Caco-2 (cell line): ENCODE data around the gene LSM14B. TPM values are rescaled to one million over a fixed set of nuclear protein-coding genes. Genes with fewer than 3 reads are reported as not detected.

Experiments
- BruUV-seq: library from RNA; stranded (reverse); fragments of 400-500 nt; replicated peaks from 2 replicates; lab custom pipeline; 2021; lab: Mats Ljungman, UMichigan
- CTCF ChIA-PET: fragments of 300-600 bp; sonication (Branson Sonifier 250); formaldehyde crosslinking; loops from one replicate; lab custom pipeline; 2022; ENCODE audit warnings: antibody characterized with exemption; lab: Charles Lee
- POLR2A ChIA-PET: fragments of 300-600 bp; sonication (Branson Sonifier 250); formaldehyde crosslinking; loops from one replicate; lab custom pipeline; 2022; ENCODE audit warnings: antibody characterized with exemption; lab: Charles Lee
- DNase-seq, 2 experiments: peaks; one replicate each; pipeline versions ENCODE4 v3.0.0 to v3.0.0-alpha.2; 2020 to 2022
- H3K27me3 ChIP-seq: replicated peaks from 2 replicates; pipeline ENCODE4 v1.6.0; 2011; ENCODE audit warnings: low read length; ENCODE audit not compliant: control insufficient read depth, insufficient read depth
- H3K36me3 ChIP-seq: 2 replicates; pipeline ENCODE4 v1.5.1; 2011; ENCODE audit warnings: low read length; ENCODE audit not compliant: control insufficient read depth, insufficient read depth
- H3K4me1 ChIP-seq: fragments of 250-450 bp; sonication (Bioruptor Pico); 2 replicates; pipeline ENCODE4 v1.5.1; 2020; ENCODE audit warnings: mild to moderate bottlenecking
- H3K4me3 ChIP-seq: 2 replicates; pipeline ENCODE4 v1.5.1; 2011; ENCODE audit warnings: low read depth, mild to moderate bottlenecking, control low read depth, low read length
- H3K9me3 ChIP-seq: fragments of 250-450 bp; sonication (Bioruptor Pico); 2 replicates; pipeline ENCODE4 v1.5.1; 2020; ENCODE audit warnings: mild to moderate bottlenecking, moderate library complexity
- H3K27ac Mint-ChIP-seq: one replicate; pipeline ENCODE4 v1.8.0; 2022; ENCODE audit warnings: mixed read lengths; ENCODE audit not compliant: unreplicated experiment
- H3K27me3 Mint-ChIP-seq: one replicate; pipeline ENCODE4 v1.8.0; 2022; ENCODE audit warnings: mixed read lengths; ENCODE audit not compliant: insufficient read depth, unreplicated experiment
- H3K36me3 Mint-ChIP-seq: one replicate; pipeline ENCODE4 v1.8.0; 2022; ENCODE audit warnings: mild to moderate bottlenecking, mixed read lengths; ENCODE audit not compliant: insufficient read depth, unreplicated experiment
- H3K4me1 Mint-ChIP-seq: one replicate; pipeline ENCODE4 v1.8.0; 2022; ENCODE audit warnings: low read depth, mixed read lengths; ENCODE audit not compliant: unreplicated experiment
- H3K4me3 Mint-ChIP-seq: one replicate; pipeline ENCODE4 v1.8.0; 2022; ENCODE audit warnings: mild to moderate bottlenecking, moderate library complexity, mixed read lengths; ENCODE audit not compliant: unreplicated experiment
- H3K9me3 Mint-ChIP-seq: one replicate; pipeline ENCODE4 v1.8.0; 2022; ENCODE audit warnings: mixed read lengths; ENCODE audit not compliant: unreplicated experiment
- intact Hi-C: fragments of 100-400 bp; cut with micrococcal nuclease; formaldehyde crosslinking; loops from one replicate; pipeline ENCODE4 v1.10.0; 2022; ENCODE audit not compliant: unreplicated experiment
- total RNA-seq: library from RNA; stranded (reverse); gene quantifications from 2 replicates; pipeline ENCODE4 v1.2.3, GENCODE V29; 2022
- TF ChIP-seq, protein P1 (sequence below), 2 experiments: fragments of 200-600 bp in 1 of 2; IDR thresholded peaks; 1 replicate in 1 of 2; 2 replicates in 1 of 2; pipeline versions ENCODE4 v1.5.1 to v1.8.0; 2011 to 2022; ENCODE audit warnings: antibody characterized with exemption in 1 of 2, control low read depth in 1 of 2, inconsistent platforms in 1 of 2, low read depth in 1 of 2, low read length in 1 of 2, mild to moderate bottlenecking in 1 of 2, moderate library complexity in 1 of 2; ENCODE audit not compliant: insufficient read depth in 1 of 2, severe bottlenecking in 1 of 2, unreplicated experiment in 1 of 2

The LSM14B gene
- total RNA-seq, 1 experiment from 2014 or later = 154 TPM

DNA sequence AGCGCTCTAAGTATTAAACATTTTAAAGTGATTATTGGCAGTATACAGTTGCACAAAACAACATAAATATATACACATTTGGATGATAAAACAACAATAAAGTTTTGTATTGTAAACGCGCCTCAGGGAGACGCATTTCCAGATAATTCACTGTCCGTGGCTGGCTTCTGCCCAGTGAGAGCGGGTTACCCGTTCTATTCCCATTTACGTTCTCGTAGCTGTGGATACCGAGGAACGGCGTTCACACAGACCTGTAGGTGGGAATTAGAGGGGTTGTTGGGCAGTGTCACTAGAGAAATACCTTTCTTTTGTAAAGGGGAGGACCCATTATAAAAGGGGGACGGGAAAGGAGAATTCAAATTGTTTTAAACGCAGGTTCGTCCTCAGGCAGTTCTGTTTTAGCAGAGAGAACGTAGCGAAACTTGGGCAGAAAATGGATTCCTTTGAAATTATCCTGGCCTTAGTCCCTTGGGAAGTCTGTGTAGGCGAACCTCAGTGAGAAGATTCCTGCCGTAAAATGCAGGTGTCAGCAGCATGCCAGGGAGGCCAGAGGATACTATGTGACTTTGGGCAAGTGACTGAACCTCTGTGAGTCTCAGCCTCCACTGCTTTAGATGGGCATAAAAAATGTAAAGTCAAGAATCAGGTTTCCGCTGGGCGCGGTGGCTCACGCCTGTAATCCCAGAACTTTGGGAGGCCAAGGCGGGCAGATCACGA, 61.3 kb downstream of the LSM14B start:
- intact Hi-C loops = loop anchor here (2.0 kb wide), 1 partner anchor 55 kb away; the partner anchor contains the start of gene OSBPL2

More for the DNA sequence above, 61.3 kb downstream of the LSM14B start:
- Mint-ChIP-seq H3K36me3 (peaks cover 58% of the 10 kb centered on the region), H3K27me3 (no peaks in the 10 kb centered on the region), H3K4me3 (peak overlapping the region; percentile 96), H3K27ac (peak overlapping the region; percentile 99), H3K9me3 (no peaks in the 10 kb centered on the region), H3K4me1 (peaks cover 33% of the 10 kb centered on the region)
- TSS peak; percentile 77 for BruUV-seq
- H3K27me3 ChIP-seq = no peaks in the 10 kb centered on the region
- H3K4me3 ChIP-seq = peak overlapping the region; percentile 80
- no peaks in the 10 kb centered on the region for H3K36me3 ChIP-seq
- DNase-seq = no peak
- TF ChIP-seq, protein P1, sequence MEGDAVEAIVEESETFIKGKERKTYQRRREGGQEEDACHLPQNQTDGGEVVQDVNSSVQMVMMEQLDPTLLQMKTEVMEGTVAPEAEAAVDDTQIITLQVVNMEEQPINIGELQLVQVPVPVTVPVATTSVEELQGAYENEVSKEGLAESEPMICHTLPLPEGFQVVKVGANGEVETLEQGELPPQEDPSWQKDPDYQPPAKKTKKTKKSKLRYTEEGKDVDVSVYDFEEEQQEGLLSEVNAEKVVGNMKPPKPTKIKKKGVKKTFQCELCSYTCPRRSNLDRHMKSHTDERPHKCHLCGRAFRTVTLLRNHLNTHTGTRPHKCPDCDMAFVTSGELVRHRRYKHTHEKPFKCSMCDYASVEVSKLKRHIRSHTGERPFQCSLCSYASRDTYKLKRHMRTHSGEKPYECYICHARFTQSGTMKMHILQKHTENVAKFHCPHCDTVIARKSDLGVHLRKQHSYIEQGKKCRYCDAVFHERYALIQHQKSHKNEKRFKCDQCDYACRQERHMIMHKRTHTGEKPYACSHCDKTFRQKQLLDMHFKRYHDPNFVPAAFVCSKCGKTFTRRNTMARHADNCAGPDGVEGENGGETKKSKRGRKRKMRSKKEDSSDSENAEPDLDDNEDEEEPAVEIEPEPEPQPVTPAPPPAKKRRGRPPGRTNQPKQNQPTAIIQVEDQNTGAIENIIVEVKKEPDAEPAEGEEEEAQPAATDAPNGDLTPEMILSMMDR (IDR thresholded peaks at IDR 0.05; ENCODE audit: insufficient read depth in 1 of 2, low read depth in 1 of 2, low read length in 1 of 2, severe bottlenecking in 1 of 2, unreplicated experiment in 1 of 2) = no peak
- H3K4me1 ChIP-seq = peaks cover 26% of the 10 kb centered on the region
- no peaks in the 10 kb centered on the region for H3K9me3 ChIP-seq
- POLR2A ChIA-PET = interaction anchor here (0.7 kb wide), 1 partner anchor 39 kb away, joined by 3 read pairs; no protein-coding TSS in a partner anchor
- CTCF ChIA-PET = no interaction called here

Other genes starting within 250 kb of the LSM14B start
- 94.9 and 98.2 TPM in 2 replicates for gene TAF4, start 56.6 kb upstream of the LSM14B start, total RNA-seq
- gene PSMA7, start 20.9 kb downstream of the LSM14B start, total RNA-seq = 702 and 760 TPM in 2 replicates
- 46.4 and 52.1 TPM in 2 replicates for gene SS18L1, start 21.3 kb downstream of the LSM14B start, total RNA-seq
- 110 and 111 TPM in 2 replicates for gene MTG2, start 60.6 kb downstream of the LSM14B start, total RNA-seq
- not detected in 2 replicates for gene HRH3, start 97.8 kb downstream of the LSM14B start, total RNA-seq
- gene OSBPL2, start 116.0 kb downstream of the LSM14B start, total RNA-seq = 130 and 132 TPM in 2 replicates
- 261 and 263 TPM in 2 replicates for gene ADRM1, start 180.5 kb downstream of the LSM14B start, total RNA-seq
- gene LAMA5, start 244.8 kb downstream of the LSM14B start, total RNA-seq = 1,050 and 1,125 TPM in 2 replicates